ENCODE data around the gene CEP250.

GRCh38 chr20:35448788-35449373 is 6.5 kb upstream of the CEP250 start:
- TF ChIP-seq GATA2 (IDR thresholded peaks at IDR 0.05; ENCODE audit: low read depth, low read length) (no peak), GATA3 (IDR thresholded peaks at IDR 0.05; ENCODE audit: low read depth, low read length) (no peak)
